GM19193 (cell line): ENCODE results near the gene MVB12B.

Source experiments
- POLR2A ChIP-seq: IDR thresholded peaks from 4 replicates; pipeline ENCODE4 v1.6.1; 2011; ENCODE audit not compliant: insufficient read depth, insufficient read length; ENCODE audit errors: extremely low read depth

The MVB12B gene

GRCh38 chr9:126531591-126531990 lies 205.0 kb downstream of the MVB12B start:
- no peak for TF ChIP-seq POLR2A

GRCh38 chr9:126532019-126532462 lies 205.4 kb downstream of the MVB12B start:
- TF ChIP-seq POLR2A = no peak

- no peak for TF ChIP-seq POLR2A
These were observed 205.9 kb downstream of the MVB12B start for GRCh38 chr9:126532489-126532888.

- TF ChIP-seq POLR2A = no peak
These were observed 206.6 kb downstream of the MVB12B start for GRCh38 chr9:126532951-126533925.

GRCh38 chr9:126533926-126534310 lies 207.3 kb downstream of the MVB12B start:
- no peak for TF ChIP-seq POLR2A

GRCh38 chr9:126534431-126535186 lies 208.0 kb downstream of the MVB12B start:
- TF ChIP-seq POLR2A = no peak

GRCh38 chr9:126536131-126536530 lies 209.5 kb downstream of the MVB12B start:
- no peak for TF ChIP-seq POLR2A

- no peak for TF ChIP-seq POLR2A
These were observed 210.3 kb downstream of the MVB12B start for GRCh38 chr9:126536841-126537465.

- no peak for TF ChIP-seq POLR2A
These were observed 211.9 kb downstream of the MVB12B start for GRCh38 chr9:126538550-126538949.

GRCh38 chr9:126543490-126543889 lies 216.9 kb downstream of the MVB12B start:
- TF ChIP-seq POLR2A = no peak

GRCh38 chr9:126545106-126545505 lies 218.5 kb downstream of the MVB12B start:
- TF ChIP-seq POLR2A = no peak

GRCh38 chr9:126546036-126546435 lies 219.4 kb downstream of the MVB12B start:
- TF ChIP-seq POLR2A = no peak

- TF ChIP-seq POLR2A = no peak
These were observed 221.7 kb downstream of the MVB12B start for GRCh38 chr9:126548312-126548711.

- TF ChIP-seq POLR2A = no peak
These were observed 222.8 kb downstream of the MVB12B start for GRCh38 chr9:126549246-126550006.
